Islet precursor cell (in vitro differentiated cells): Measurements from ENCODE around the gene DPCD.
"Not testable (repeated sequence)": the region's sequence is repeated elsewhere in the genome, so short reads cannot be mapped to it uniquely, and the experiment has no call there.

Experiments used
- DNase-seq: peaks from one replicate; pipeline ENCODE4 v3.0.0-alpha.2; 2018

The DPCD gene

DNA sequence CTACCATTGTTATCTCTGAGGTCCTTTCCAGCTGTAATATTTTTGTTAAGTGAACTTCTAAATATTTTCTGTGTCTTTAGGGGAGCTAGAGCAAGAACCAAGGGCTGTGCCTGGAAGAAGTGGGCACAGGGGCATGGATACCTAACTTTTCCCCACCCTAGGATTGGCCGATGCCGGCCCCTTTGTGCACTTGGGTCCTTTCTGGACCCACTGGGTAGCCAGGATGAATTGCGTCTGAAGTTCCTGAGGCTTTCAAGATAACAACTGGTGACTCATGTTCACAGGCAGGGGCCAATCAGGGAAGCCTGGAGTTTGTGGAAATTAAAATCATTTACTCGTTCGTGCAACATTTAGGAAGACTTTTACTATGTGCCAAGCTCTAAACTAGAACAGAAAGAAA lies 758 bp downstream of the DPCD start:
- no peak for DNase-seq

DNA sequence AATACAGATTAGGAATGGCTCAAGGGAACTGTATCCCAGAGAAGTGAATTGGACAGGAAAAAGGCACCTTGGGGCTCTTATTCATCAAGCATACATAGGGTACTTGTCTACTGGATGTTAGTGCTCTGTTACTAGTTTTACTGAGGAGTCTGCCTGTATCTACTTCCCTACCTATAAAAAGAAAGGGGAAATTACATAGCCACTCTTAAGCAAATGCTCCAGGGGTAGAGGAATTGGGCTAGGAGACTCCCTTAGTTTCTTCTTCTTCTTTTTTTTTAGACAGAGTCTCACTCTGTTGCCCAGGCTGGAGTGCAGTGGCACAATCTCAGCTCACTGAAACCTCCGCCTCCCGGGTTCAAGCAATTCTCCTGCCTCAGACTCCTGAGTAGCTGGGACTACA lies 5.2 kb downstream of the DPCD start:
- not testable (repeated sequence) for DNase-seq

DNA sequence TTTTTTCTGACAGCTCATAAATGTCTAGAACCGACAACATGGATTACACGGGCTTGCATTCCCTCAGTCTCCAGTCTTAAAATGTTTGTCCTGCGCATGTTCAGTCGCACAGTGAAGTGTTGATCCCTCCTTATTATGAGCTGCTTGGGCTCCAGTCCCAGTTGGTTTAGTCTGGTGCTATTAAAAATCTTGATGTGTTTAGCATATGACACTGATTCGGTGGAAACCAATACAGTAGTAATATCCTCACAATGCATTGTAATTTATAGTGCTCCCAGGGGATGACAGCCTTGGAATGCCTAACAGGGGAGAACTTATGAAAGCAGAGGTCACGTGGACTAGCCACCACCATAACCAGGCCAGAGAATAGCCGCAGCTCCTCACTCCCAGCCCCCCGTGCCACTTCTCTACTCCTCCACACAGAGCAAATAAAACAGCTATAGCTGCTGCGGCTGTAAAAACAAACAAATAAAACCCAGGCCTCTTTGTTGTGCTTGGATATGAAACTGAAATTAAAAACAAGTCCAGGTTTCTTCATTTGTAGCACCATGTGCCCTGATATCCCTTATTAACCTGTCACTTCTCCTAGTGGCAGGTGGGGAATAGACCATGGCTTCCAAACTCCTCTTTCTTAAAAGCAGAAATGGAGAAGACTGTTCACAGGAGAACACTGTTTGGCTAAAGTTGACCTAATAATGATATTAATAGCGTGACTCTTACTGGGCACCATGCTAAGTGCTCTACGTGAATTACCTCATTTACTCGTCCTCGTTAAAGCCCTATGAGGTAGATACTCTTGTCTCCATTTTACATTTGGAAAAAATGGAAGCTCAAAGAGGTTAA lies 7.7 kb downstream of the DPCD start:
- no peak for DNase-seq

DNA sequence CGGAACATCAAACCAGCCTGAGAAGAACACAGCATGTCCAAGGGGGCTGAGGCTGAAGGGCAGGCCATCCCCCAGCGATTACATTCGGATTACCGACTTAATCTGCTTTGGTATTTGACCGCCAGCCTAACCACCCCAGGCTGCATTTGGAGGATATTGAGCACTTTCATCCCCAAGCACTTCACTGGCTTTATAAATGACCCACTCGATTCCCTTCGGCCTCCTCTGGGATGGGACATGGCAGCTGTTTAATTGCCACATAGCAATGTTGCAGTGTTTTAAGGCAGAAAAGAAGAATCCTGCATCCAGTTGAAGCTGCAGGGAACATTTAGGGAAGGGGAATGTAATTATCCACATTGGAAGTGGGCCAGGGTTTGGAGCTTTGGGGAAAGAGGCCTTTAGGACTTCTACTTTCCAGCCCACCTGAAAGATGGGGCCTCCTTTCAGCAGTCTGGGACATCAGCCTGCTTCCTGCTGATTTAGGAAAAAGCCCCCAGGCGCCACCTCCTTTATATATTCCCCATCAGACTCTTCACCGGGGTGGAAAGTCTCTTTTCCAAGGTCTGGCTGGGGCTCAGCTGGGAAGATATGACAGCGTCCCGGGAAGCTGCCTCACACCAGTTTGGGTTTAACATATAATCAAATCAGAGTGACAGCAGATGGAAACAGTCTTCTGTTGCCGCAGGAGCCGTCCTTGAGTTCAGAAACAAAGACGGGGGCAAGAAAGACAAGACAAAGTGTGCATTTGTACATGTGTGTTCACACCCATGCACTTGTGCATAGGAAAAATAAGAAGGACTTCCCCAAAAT lies 9.2 kb downstream of the DPCD start:
- no peak for DNase-seq

DNA sequence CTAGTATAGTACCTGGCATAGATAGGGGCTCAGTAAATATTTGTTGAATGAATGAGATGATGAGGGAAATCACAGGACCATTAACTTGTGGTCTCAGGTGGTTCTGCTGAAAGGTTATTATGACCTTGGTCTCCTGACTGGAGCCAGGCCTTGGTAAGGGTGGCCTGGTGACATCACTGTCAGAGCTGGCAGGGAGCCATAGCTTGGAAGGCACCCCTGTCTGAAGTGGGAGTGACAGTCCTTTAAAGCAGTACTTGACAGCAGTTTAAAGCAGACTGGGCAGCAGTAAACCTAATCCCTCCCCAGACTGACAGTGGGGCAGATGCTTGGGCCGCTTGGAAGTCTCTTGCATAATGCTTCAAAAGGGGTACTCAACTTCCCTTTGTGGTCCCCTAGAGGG lies 13.4 kb downstream of the DPCD start:
- DNase-seq = no peak

DNA sequence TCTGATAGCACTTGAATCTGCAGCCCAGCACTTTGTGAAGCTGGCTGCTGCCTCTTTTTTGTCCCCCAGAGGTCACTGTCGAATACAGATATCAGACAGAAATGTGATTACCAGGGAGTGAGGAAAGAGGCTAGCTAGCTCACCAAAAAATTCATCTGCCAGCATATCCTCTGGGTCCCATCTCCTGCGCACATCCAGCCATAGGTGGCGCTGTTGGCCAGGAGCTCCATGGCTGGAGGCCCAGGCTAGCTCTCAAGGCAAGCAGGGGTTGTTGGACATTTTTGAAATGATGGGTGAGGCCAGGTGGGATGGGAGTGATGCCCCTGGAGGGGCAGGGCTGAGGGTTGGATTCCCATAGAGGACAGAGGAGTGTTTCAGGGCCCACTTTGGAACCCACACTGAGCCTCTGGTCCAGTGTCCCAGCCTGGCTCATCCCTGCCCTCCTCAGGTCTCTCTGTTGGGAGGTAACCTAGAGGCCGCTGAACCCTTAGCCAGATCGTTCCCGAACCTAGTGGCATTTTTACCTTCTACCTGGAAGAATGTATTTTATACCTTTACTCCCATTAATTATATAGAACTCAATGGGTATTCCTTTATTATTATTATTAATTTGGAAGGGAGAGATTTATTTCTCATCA lies 14.8 kb downstream of the DPCD start:
- peak; percentile 95 for DNase-seq

DNA sequence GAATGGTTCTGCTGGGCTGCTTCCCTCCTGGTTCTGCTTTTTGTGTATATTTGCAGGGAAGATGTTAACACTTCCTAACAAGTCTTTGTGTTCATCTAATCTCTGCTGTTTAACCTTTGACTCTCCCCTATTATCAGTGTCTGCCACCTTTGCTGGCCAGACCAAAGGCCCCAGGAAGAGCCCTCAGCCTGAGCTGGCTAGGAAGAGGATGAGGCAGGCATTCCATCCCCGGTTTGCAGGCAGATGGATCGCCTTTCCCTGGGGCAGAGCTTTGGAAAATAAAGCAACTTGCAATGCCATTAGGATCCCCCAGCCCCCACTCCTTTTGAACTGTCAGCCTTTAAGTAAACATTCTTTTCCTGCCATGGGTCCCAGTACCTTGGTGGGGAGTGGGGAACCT lies 19.0 kb downstream of the DPCD start:
- peak; percentile 68 for DNase-seq

DNA sequence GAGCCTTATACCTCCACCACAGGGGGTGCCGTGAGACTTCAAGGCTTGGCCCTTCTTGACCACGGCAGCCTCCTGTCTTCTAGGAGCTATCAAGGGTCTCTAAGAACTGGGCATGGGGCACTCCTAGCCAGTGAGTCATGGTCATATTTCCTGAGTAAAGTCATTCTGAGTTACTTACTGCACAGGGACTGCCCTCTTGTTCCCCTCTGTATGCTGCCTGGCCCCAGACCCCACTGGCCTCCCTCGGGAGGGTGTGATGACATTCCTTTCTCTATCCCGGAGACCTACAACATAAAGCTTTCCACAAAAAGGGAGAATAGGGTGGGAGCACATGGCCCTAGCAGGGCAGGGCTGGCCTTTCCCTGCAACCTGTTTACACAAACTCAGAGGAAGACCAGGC lies 21.4 kb downstream of the DPCD start:
- no peak for DNase-seq

DNA sequence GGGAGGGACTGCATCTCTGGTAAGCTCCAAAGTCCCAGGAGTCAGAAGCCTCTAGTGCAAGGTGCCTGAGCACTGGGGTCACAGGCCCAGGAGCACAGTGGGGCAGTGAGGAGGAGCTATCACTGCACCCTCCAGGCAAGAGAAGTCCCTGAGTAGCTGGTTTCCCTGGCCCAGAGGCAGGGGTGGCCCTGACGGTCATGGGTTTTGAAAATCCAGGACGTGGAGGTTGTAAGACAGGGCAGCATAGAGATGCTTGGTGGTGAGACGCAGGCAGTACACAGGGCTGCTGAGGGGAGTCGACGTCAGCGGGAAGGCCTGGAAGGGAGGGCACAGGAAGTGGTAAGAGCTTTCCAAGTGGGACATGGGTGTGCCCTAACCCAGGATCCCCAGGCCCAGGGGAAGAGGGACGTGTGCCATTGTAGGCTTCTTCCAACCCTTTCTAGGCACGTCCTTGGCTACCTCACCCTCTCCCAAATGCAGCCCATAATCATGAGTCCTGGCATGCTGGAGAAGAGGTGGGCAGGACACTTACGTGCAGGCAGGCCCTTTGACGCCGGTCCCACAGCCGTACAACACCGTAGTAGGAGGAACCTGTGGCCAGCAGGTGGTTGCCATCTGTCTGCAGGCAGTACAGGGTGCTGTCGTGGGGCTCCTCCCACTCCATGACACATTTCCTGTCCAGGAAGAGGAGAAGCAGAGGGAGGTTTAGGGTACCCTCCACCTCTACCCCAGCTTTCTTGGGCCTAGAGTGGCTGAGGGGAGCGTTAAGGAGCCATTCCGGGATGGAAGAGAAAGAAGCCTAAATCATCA lies 23.2 kb downstream of the DPCD start:
- no peak for DNase-seq

DNA sequence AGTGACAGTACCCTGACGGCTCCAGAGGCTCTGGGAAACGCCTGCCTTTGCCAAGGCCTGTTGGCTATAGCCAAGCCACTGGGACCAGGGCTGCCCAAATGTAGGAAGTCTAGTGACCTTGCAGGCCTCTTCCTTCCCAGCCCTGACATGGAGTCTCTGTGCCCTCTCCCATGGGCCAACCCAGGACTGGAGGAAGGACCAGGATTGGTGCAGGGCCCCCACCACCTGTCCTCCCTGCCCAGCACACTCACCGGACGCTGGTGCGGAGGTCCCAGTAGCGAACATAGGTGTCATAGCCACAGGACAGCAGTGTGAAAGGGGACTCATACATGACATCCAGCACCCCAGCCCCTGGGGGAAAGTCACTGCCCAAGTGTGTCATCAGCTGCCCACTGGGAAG lies 24.0 kb downstream of the DPCD start:
- no peak for DNase-seq

DNA sequence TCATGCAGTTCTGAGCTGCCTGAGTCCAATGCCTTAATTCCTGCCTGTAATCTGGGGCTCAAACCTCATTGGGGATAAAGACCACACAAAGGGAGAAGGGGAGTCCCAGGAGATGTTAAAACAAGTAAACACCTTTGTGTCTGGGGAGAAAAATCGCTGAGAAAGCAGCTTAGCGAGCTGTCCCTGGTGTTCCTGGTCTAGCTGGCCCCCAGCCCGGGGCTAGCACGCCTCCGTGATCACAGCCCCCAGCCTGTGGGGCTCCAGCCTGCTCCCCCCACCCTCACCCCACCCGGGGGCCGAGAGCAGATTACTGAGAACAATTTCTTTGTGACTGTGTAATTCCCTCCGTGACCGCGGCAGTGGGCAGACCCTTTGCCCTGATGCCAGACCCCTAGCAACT lies 24.8 kb downstream of the DPCD start:
- no peak for DNase-seq

DNA sequence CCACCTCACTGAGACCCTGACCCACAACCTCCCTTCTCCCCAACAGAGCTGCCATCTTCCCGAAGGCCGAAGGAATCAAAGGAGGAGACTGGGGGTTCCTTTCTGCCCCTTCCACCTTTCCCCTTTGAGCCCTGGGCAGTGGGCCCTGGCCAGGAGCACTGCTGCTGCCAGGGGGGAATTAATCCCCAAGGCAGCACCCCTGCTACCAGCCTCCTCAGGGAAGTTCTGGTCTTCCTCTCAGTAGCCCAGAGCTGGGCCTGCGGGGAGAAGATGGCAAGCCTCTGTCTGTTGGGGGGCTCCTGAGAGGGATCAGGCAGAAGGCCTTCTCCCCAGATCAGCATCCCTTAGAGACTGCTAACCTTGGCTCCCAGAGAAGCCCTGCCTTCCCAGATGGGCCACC lies 25.5 kb downstream of the DPCD start:
- DNase-seq = no peak

DNA sequence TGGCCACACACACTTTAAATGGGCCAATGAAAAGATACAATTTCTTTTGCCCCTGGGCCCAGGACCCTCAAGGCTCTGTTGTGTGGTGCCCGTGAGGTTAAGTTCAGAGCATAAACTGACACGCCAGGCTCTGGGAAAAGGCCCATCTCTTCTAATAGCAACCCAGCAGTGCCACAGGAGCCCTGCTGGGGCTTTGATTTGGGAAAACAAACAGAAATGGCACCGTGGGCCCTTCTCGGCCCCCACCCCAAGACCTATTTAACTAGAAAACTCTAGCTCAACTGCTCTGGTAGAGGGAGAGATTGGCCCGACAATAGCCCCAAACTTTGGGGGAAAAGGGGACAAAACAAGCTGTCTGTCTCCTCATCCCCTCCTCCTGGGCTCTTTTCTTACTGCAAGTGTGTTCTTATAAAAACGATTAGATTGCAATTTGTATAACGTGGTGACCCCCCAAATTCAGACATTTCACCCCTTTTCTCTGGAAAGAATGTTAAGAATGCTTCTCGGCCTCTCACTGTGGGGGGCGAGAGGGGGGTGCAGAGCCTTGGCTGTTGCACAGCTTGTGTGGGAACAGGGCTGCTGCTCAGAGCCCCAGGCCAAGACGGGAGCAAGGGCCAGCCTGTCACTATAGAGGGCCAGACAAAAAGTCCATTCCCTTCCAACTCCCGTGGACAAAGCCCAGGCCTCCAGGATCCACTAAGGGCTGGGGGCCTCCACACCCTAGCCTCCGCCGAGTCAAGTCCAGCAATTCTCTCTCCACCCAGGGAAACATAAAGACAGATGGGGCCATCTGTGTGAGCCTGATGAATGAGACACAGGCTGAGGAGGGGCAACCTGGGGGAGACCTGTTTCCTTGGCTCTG lies 26.8 kb downstream of the DPCD start:
- no peak for DNase-seq

DNA sequence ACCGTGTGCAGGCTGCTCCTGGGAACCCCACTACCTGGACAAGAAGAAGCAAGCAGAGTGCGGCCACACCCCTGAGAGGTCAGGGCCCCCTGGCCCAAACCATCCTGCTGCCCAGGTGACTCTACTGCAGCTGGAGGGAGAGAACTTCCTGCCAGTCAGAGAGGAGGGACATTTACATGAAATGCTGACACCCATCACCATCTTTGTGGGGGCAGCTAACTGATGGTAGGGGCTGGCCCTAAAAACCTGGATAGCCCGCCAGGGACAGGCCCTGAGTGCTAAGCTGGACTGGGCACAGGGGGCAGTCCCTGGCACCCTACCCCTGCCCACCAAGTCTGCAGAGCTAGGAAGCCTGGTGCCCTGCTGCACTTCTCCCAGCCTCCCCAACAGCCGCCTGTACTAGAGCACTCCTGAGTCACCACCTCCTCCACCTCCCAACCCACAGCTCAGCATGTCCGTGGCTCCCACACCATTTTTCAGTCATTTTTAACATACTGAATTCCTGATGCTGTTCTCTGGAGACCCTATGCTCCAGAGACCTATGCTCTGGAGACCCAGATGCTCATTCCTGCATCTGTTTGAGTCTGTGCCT lies 27.5 kb downstream of the DPCD start:
- no peak for DNase-seq

DNA sequence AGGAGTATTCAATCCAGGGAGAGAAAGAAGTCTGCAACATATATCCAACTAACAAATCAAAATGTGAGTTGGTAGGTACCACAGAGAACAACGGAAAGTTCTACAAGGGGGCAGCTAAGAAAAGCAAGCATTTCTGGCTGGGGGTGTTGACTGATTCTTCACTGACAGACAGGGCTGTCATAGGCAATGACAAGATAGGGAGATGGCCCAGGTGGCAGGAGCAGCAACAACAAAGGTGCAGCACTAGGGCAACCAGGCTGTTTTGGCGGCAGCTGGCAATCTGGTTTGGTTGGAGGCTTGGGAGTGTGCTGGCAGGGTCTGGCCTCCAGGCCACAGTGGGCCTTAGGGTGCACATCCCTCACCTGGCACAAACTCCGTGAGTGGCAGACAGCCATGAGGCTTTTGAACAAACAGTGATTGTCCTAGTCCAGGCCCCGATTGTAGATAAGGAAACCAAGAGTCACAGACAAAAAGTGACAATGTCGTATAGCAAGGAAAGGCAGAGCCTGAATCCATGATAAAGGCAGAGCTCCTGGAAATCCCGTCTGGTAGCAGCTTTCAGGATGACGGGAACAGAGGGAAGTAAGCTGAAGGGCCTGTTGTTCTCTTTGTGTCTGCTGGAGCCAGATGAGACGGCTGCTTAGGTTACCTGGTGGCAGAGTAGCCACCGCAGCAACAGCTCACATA lies 28.4 kb downstream of the DPCD start:
- DNase-seq = no peak

DNA sequence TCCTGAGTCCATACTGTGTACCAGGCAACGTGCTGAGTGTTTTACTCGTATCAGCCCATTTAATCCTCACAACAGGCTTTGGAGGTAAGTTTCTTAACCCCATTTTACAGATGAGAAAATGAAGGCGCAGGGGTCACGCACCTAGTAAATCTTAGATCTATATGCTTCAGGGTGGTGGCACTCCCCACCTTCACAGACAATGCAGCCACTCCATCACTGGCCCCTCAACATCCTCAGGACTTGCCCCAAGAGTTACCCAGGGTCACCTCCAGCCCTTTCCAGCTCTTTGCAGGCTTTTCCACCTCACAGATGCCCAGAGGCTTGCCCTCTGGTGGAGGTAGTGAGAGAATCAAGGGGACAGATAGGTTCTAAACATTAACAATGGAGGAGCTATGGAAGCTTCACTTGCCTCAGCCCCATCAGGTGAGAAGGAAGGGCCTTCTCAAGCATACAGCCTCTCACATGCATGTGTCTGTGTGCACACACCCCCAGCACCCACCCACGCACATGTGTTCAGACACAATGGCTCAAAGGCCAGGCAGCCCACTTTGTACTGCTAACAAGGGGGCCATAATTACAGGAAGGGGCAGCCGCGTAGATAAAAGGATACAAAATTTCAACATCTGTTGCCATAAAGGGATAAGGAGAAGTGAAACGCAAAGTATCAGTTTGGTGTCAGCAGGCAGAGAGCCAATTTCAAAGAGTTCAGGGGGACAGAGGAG lies 29.1 kb downstream of the DPCD start:
- no peak for DNase-seq

DNA sequence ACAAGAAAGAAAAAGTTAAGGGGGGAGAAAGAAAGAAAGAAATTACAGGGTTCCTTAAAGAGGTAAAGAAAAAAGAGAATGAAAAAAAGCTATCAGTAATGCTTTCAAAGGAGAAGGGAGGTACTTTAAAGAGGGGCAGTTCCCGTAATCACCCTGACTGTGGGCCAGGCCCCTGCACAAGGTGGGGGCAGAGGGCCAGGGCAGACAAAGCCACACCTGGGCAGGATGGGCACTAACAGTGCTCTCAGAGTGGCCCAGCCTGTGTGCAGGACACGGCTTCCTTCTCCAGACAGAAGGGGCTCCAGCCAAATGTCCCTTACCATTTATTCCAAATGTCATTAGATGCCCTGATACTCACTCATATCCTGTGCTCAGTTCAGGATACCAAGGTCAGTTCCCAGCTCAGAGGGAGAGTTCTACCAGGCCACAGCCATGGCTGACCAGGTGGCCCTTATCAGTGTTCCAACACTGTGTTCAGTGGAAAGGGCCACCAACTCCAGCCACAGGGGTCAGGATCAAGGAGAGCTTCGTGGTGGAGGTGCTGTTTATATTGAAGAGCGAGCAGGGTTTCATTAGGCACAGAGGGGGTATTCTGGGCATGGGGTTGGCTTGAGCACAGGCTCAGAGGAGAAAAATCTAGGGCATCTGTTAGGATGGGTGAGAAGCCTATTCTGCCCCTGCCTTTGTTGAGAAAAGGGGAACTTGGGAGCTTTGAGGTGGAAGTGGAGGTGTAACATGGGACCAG lies 29.9 kb downstream of the DPCD start:
- DNase-seq = no peak

DNA sequence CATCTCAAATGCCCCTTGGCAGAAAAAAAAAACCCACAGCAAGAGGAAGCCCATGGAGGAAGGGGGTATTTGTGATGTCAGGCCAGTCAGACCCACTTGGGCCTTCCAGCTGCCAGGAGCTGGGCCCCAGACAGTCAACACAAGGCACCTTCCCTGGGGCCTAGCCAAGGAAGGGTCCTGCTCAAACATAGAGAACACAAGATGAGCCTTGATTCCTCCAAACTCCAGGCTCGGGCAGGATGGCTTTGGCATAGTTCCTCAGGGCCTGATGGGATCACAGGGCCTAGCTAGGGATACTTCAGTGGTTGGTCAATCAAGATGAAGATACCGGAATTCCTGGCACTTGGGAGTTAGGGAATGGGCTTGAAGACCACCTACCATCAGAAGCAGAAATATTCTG lies 30.8 kb downstream of the DPCD start:
- no peak for DNase-seq

DNA sequence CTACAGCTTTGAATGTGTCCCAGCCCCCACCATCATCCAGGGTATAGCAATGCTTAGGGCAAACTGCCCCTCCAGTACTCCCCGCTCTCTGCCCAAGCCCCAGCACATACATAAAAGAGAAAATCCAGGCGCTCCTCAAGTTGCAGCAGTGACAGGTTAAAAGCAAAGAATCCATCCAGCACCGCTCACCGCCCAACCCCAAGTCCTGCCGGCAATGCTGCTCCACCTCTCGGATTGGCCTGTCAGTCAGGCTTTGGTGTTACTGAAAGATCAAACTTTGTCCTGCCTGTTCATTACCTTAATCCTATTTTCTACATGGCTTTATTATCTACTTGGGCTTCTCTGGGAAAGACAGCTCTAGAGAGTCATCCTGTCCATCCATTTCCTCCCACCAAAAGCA lies 31.9 kb downstream of the DPCD start:
- no peak for DNase-seq

DNA sequence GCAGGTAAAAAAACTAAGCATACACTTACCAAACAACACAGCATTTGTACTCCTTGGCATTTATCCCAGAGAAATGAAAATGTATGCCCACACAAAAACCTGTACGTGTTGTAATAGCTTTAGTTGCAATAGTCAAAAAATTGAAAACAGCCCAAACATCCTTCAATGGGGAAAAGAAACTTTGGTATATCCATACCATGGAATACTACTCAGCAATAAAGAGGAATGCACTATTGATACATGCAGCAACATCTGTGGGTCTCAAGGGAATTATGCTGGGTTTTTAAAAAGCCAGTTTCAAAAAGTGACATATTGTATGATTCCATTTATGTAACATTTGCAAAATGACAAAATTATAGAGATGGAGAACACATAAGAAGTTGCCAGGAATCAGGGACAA lies 35.4 kb downstream of the DPCD start:
- no peak for DNase-seq
